CD8-positive, alpha-beta memory T cell (primary cell): Measurements from ENCODE around the gene MADD. TPM values are rescaled to one million over a fixed set of nuclear protein-coding genes. Genes with fewer than 3 reads are reported as not detected.

Experiments used
- CTCF ChIA-PET: fragments of 350-600 bp; sonication (Branson Sonifier 250); formaldehyde crosslinking; loops from one replicate; lab custom pipeline; 2021; ENCODE audit warnings: antibody characterized with exemption; lab: Charles Lee
- POLR2A ChIA-PET: fragments of 350-600 bp; sonication (Branson Sonifier 250); formaldehyde crosslinking; loops from one replicate; lab custom pipeline; 2021; ENCODE audit warnings: antibody characterized with exemption; lab: Charles Lee
- DNase-seq, 5 donors: peaks; one replicate each; pipeline versions ENCODE4 v3.0.0 to v3.0.0-alpha.2; 2020 to 2022; ENCODE audit warnings: mixed read lengths in 1 of 5
- H3K27ac ChIP-seq: one replicate; pipeline ENCODE4 v1.7.0; 2013; ENCODE audit warnings: low read depth, mild to moderate bottlenecking, low read length, moderate library complexity
- H3K27me3 ChIP-seq: 2 replicates; pipeline ENCODE4 v1.7.0; 2013; ENCODE audit warnings: low read length, mild to moderate bottlenecking; ENCODE audit not compliant: insufficient read depth, poor library complexity, severe bottlenecking
- H3K36me3 ChIP-seq: 2 replicates; pipeline ENCODE4 v1.7.0; 2013; ENCODE audit warnings: mild to moderate bottlenecking, low read length, moderate library complexity; ENCODE audit not compliant: insufficient read depth
- H3K4me1 ChIP-seq: 2 replicates; pipeline ENCODE4 v1.7.0; 2013; ENCODE audit warnings: mild to moderate bottlenecking, low read length, moderate library complexity; ENCODE audit not compliant: insufficient read depth
- H3K4me3 ChIP-seq: 2 replicates; pipeline ENCODE4 v1.7.0; 2013; ENCODE audit warnings: mild to moderate bottlenecking, low read length
- H3K9me3 ChIP-seq: 2 replicates; pipeline ENCODE4 v1.7.0; 2013; ENCODE audit warnings: mild to moderate bottlenecking, low read length
- H3K27ac Mint-ChIP-seq, 8 donors: one replicate each; pipeline ENCODE4 v1.8.0; 2020 to 2021; ENCODE audit warnings: mixed read lengths in 8 of 8, mild to moderate bottlenecking in 6 of 8, inconsistent platforms in 3 of 8, moderate library complexity in 3 of 8
- H3K27me3 Mint-ChIP-seq, 2 donors: one replicate each; pipeline ENCODE4 v1.8.0; 2020 to 2021; ENCODE audit warnings: mixed read lengths in 2 of 2, mild to moderate bottlenecking in 1 of 2, moderate library complexity in 1 of 2
- H3K36me3 Mint-ChIP-seq, 3 donors: one replicate each; pipeline ENCODE4 v1.8.0; 2020 to 2021; ENCODE audit warnings: mixed read lengths in 3 of 3, inconsistent platforms in 1 of 3, mild to moderate bottlenecking in 1 of 3
- H3K4me1 Mint-ChIP-seq, 3 donors: one replicate each; pipeline ENCODE4 v1.8.0; 2020 to 2021; ENCODE audit warnings: mixed read lengths in 3 of 3, inconsistent platforms in 1 of 3, mild to moderate bottlenecking in 1 of 3
- H3K4me3 Mint-ChIP-seq, 7 donors: one replicate each; pipeline ENCODE4 v1.8.0; 2020 to 2021; ENCODE audit warnings: mixed read lengths in 7 of 7, mild to moderate bottlenecking in 6 of 7, moderate library complexity in 4 of 7, inconsistent platforms in 2 of 7
- H3K9me3 Mint-ChIP-seq, 5 donors: one replicate each; pipeline ENCODE4 v1.8.0; 2020 to 2022; ENCODE audit warnings: mixed read lengths in 5 of 5, mild to moderate bottlenecking in 3 of 5, moderate library complexity in 2 of 5, inconsistent platforms in 1 of 5
- polyA plus RNA-seq: library from polyadenylated mRNA; unstranded; fragments of 300-500 nt; fragmentation: Illumina TruSeq; gene quantifications from one replicate; pipeline ENCODE4 v1.2.3, GENCODE V29; 2021
- total RNA-seq, 2 experiments: library from RNA; stranded (reverse); gene quantifications; one replicate each; pipeline ENCODE4 v1.2.3, GENCODE V29; 2021

The MADD gene
- total and polyA plus RNA-seq, 3 experiments from 2014 or later = 30.5 to 65.7 (median 62.1) TPM

DNA sequence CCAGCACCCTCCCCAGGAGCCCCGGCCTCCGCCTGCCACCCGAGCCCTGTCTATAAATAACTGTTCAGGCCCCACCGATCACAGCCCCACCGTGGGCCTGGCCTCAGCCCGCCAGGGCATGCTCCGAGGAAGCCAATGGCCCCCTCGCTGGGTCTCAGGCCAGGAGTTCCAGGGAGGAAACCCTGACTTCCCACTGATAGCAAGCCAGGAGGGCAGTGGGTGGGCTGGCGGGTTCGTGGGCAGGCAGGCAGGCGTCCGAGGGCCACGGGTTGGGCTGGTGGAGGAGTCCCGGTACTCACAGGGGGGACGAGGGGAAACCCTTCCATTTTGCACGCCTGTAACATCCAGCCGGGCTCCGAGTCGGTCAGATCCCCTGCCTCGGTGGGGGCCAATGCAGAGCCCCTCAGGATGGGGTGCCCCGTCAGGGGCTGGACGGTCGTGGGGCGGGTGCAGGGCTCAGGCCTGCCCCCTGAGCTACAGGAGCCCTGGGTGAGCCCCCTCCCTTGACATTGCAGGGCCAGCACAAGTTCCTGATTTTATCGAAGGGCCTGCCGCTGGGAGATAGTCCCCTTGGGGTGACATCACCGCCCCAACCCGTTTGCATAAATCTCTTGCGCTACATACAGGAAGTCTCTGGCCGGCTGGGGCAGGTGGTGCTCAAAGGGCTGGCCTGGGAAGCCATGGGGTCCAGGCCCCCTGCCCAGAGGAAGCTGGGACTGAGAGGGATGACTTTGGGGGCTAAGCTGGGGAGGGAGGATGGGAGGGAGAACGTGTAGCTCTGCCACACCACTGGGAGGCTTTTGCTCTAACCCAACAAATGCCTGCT, 108.3 kb downstream of the MADD start, which contains the start of gene SPI1:
SPI1 (minus strand) TSS at position 538 of the 826 bp plus-strand sequence; CDS start at position 344, 194 bp downstream.
- peak within 1 kb of the TSS in 2 of 8 donors; percentile 55 to 92 for H3K27ac Mint-ChIP-seq
- H3K9me3 ChIP-seq = no peaks in the 10 kb centered on the region
- H3K36me3 Mint-ChIP-seq = no peaks in the 10 kb centered on the region
- H3K4me3 Mint-ChIP-seq = no peak within 1 kb of the TSS
- POLR2A ChIA-PET = no interaction called here
- no peaks in the 10 kb centered on the region for H3K27me3 ChIP-seq
- H3K4me1 ChIP-seq = peaks cover 3% of the 10 kb centered on the region
- no peak within 1 kb of the TSS for H3K4me3 ChIP-seq
- H3K36me3 ChIP-seq = no peaks in the 10 kb centered on the region
- DNase-seq = no peak
- peaks cover 0 to 2% (median 0%) of the 10 kb centered on the region in 3 donors for H3K4me1 Mint-ChIP-seq
- CTCF ChIA-PET = interaction anchor here (0.7 to 1.7 kb wide), 3 partner anchors 29 to 33 kb away, joined by 3 to 5 read pairs (median 3); no protein-coding TSS in a partner anchor
- peaks cover 0 to 2% of the 10 kb centered on the region in 2 donors for H3K27me3 Mint-ChIP-seq
- peak within 1 kb of the TSS; percentile 59 for H3K27ac ChIP-seq
- H3K9me3 Mint-ChIP-seq = no peaks in the 10 kb centered on the region

DNA sequence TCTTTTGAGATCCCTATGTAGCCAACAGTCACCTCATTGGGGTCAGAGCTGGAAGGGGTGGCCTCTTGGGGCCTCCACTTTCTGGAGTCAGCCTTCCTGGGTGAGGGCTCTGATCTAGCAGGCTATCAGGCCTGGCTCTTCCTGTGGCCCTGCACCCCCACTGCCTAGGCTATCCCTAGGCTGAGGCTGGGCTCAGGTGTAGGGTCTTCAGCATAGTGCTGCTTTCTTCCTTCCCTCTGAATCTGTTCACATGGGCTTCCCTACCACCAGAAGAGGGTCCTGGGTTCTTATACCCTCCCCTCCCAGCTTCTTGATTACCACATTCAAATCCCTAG, 108.9 kb downstream of the MADD start:
- H3K4me3 Mint-ChIP-seq = no peak overlapping the region
- Histone ChIP-seq H3K27ac (peak overlapping the region; percentile 59), H3K9me3 (no peaks in the 10 kb centered on the region), H3K27me3 (no peaks in the 10 kb centered on the region), H3K36me3 (no peaks in the 10 kb centered on the region), H3K4me3 (no peak overlapping the region), H3K4me1 (peaks cover 3% of the 10 kb centered on the region)
- peaks cover 0 to 2% of the 10 kb centered on the region in 2 donors for H3K27me3 Mint-ChIP-seq
- H3K9me3 Mint-ChIP-seq = no peaks in the 10 kb centered on the region
- peaks cover 0 to 2% (median 0%) of the 10 kb centered on the region in 3 donors for H3K4me1 Mint-ChIP-seq
- peak overlapping the region in 1 of 8 donors; percentile 92 for H3K27ac Mint-ChIP-seq
- H3K36me3 Mint-ChIP-seq = no peaks in the 10 kb centered on the region
- DNase-seq = no peak
- POLR2A ChIA-PET = no interaction called here
- CTCF ChIA-PET = interaction anchor here (0.7 to 1.2 kb wide), 2 partner anchors 29 to 32 kb away, joined by 3 read pairs; no protein-coding TSS in a partner anchor

DNA sequence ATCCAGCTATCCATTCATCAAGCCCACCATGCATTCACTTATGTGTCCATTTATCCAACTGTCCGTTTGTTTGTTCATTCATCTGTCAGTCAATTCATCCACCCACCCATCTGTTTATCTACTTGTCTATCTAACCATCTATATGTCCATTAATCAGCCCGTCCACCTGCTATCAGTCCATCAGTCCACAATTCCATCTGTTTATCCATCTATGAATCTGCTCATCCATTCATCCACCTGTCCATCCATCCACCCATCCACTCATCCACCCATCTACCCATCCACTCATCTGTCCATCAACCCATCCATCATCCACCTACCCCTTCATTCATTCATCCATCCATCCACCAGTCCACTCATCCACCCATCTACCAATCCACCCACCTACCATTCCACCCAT, 109.4 kb downstream of the MADD start:
- Mint-ChIP-seq H3K36me3 (no peaks in the 10 kb centered on the region), H3K4me3 (no peak overlapping the region), H3K9me3 (no peaks in the 10 kb centered on the region), H3K27ac (no peak overlapping the region), H3K4me1 (no peaks in the 10 kb centered on the region), H3K27me3 (peaks cover 0 to 2% of the 10 kb centered on the region in 2 donors)
- Histone ChIP-seq H3K4me1 (no peaks in the 10 kb centered on the region), H3K4me3 (no peak overlapping the region), H3K36me3 (no peaks in the 10 kb centered on the region), H3K27me3 (no peaks in the 10 kb centered on the region), H3K9me3 (no peaks in the 10 kb centered on the region), H3K27ac (no peak overlapping the region)
- ChIA-PET CTCF (interaction anchor here (0.7 to 1.2 kb wide), 2 partner anchors 28 to 32 kb away, joined by 3 read pairs; no protein-coding TSS in a partner anchor), POLR2A (no interaction called here)
- no peak for DNase-seq

Other genes starting within 250 kb of the MADD start
- gene ARFGAP2, start 93.3 kb upstream of the MADD start, total RNA-seq = 100 to 1,000 TPM; 100 to 104 TPM
- gene ARFGAP2, start 93.3 kb upstream of the MADD start, polyA plus RNA-seq = 90.6 TPM
- 1 to 10 TPM; 7.9 to 9.2 TPM for gene PACSIN3, start 83.7 kb upstream of the MADD start, total RNA-seq
- gene PACSIN3, start 83.7 kb upstream of the MADD start, polyA plus RNA-seq = not detected
- gene DDB2, start 55.2 kb upstream of the MADD start, total RNA-seq = 100 to 1,000 TPM; 170 to 172 TPM
- gene DDB2, start 55.2 kb upstream of the MADD start, polyA plus RNA-seq = 34.4 TPM
- 10 to 100 TPM; 24.1 to 24.5 TPM for gene ACP2, start 21.3 kb upstream of the MADD start, total RNA-seq
- 14.6 TPM for gene ACP2, start 21.3 kb upstream of the MADD start, polyA plus RNA-seq
- gene NR1H3, start 12.1 kb upstream of the MADD start, total RNA-seq = 10 to 100 TPM in 1 of 2 experiments, 1 to 10 TPM in 1; 9.6 to 13.6 TPM
- gene NR1H3, start 12.1 kb upstream of the MADD start, polyA plus RNA-seq = 3.7 TPM
- gene MYBPC3, start 82.6 kb downstream of the MADD start, total RNA-seq = not detected
- not detected for gene MYBPC3, start 82.6 kb downstream of the MADD start, polyA plus RNA-seq
- 1 to 10 TPM; 1.8 to 2.0 TPM for gene SPI1, start 108.4 kb downstream of the MADD start, total RNA-seq
- not detected for gene SPI1, start 108.4 kb downstream of the MADD start, polyA plus RNA-seq
- 10 to 100 TPM; 20.2 to 23.4 TPM for gene SLC39A13, start 138.5 kb downstream of the MADD start, total RNA-seq
- gene SLC39A13, start 138.5 kb downstream of the MADD start, polyA plus RNA-seq = 39.4 TPM
- gene PSMC3, start 156.3 kb downstream of the MADD start, total RNA-seq = 100 to 1,000 TPM; 200 to 219 TPM
- gene PSMC3, start 156.3 kb downstream of the MADD start, polyA plus RNA-seq = 118 TPM
- gene RAPSN, start 179.0 kb downstream of the MADD start, total RNA-seq = under 1 TPM; 0.29 to 0.79 TPM
- gene RAPSN, start 179.0 kb downstream of the MADD start, polyA plus RNA-seq = not detected